Stimulated activated CD4-positive, alpha-beta T cell treated with anti-CD3 and anti-CD28 coated beads, Interleukin-12 subunit alpha, Interleukin-12 subunit beta, amount 100 ng/mL, for 24 hours (primary cell): ENCODE data around the gene SEMA4D.

Experiments used
- DNase-seq, 2 experiments: peaks; one replicate each; pipeline ENCODE4 v3.0.0-alpha.2; 2020; ENCODE audit warnings: low read depth in 2 of 2

The SEMA4D gene

GRCh38 chr9:89528540-89528939 is 30.6 kb upstream of the SEMA4D start:
- DNase-seq: no peak

GRCh38 chr9:89528131-89528530 is 30.2 kb upstream of the SEMA4D start:
- DNase-seq: no peak

GRCh38 chr9:89527084-89527483 is 29.2 kb upstream of the SEMA4D start:
- no peak for DNase-seq

GRCh38 chr9:89526667-89527066 is 28.8 kb upstream of the SEMA4D start:
- no peak for DNase-seq

GRCh38 chr9:89525446-89526374 is 27.8 kb upstream of the SEMA4D start:
- DNase-seq: no peak

GRCh38 chr9:89524963-89525362 is 27.1 kb upstream of the SEMA4D start:
- DNase-seq: no peak

GRCh38 chr9:89523948-89524347 is 26.0 kb upstream of the SEMA4D start:
- DNase-seq: no peak

GRCh38 chr9:89522959-89523285 is 25.0 kb upstream of the SEMA4D start:
- DNase-seq: no peak

GRCh38 chr9:89522261-89522958 is 24.5 kb upstream of the SEMA4D start:
- DNase-seq: peak; percentile 46 to 55

GRCh38 chr9:89519366-89519805 is 21.5 kb upstream of the SEMA4D start:
- no peak for DNase-seq

- DNase-seq: no peak
Observed at GRCh38 chr9:89518466-89519365, 20.8 kb upstream of the SEMA4D start.

- DNase-seq: no peak
Observed at GRCh38 chr9:89515416-89515815, 17.5 kb upstream of the SEMA4D start.

GRCh38 chr9:89514956-89515355 is 17.0 kb upstream of the SEMA4D start:
- no peak for DNase-seq

- DNase-seq: no peak
Observed at GRCh38 chr9:89514337-89514736, 16.4 kb upstream of the SEMA4D start.

GRCh38 chr9:89513837-89514236 is 15.9 kb upstream of the SEMA4D start:
- DNase-seq: no peak

- no peak for DNase-seq
Observed at GRCh38 chr9:89512382-89512781, 14.5 kb upstream of the SEMA4D start.

- no peak for DNase-seq
Observed at GRCh38 chr9:89508951-89509615, 11.2 kb upstream of the SEMA4D start.

GRCh38 chr9:89505911-89506310 is 8.0 kb upstream of the SEMA4D start:
- DNase-seq: no peak

GRCh38 chr9:89505048-89505447 is 7.1 kb upstream of the SEMA4D start:
- DNase-seq: no peak

- no peak for DNase-seq
Observed at GRCh38 chr9:89502671-89503070, 4.8 kb upstream of the SEMA4D start.

GRCh38 chr9:89502038-89502601 is 4.2 kb upstream of the SEMA4D start:
- DNase-seq: no peak
